WTC11 (cell line): Measurements from ENCODE around the gene SLC25A26. TPM values are rescaled to one million over a fixed set of nuclear protein-coding genes. Genes with fewer than 3 reads are reported as not detected.

ENCODE experiments used
- ATAC-seq: fragments of 200-7000 bp; cut with Tn5 transposase; 2 replicates; pipeline ENCODE4 v1.10.0; 2021; ENCODE audit warnings: mild to moderate bottlenecking, moderate library complexity
- CTCF ChIA-PET: fragments of 300-600 bp; sonication (Branson Sonifier 250); formaldehyde crosslinking; loops from one replicate; lab custom pipeline; 2021; ENCODE audit warnings: antibody characterized with exemption; lab: Charles Lee
- POLR2A ChIA-PET: fragments of 350-600 bp; sonication (Branson Sonifier 250); formaldehyde crosslinking; loops from one replicate; lab custom pipeline; 2021; ENCODE audit warnings: antibody characterized with exemption; lab: Charles Lee
- DNase-seq: peaks from one replicate; pipeline ENCODE4 v3.0.0; 2021; ENCODE audit warnings: low spot score
- H3K27ac Mint-ChIP-seq: 2 replicates; pipeline ENCODE4 v1.8.0; 2021; ENCODE audit warnings: mixed read lengths
- H3K27me3 Mint-ChIP-seq: 2 replicates; pipeline ENCODE4 v1.8.0; 2021; ENCODE audit warnings: low read depth, mild to moderate bottlenecking, moderate library complexity, mixed read lengths
- H3K36me3 Mint-ChIP-seq: 2 replicates; pipeline ENCODE4 v1.8.0; 2021; ENCODE audit warnings: mixed read lengths
- H3K4me1 Mint-ChIP-seq: 2 replicates; pipeline ENCODE4 v1.8.0; 2022; ENCODE audit warnings: mixed read lengths
- H3K4me3 Mint-ChIP-seq: 2 replicates; pipeline ENCODE4 v1.8.0; 2021; ENCODE audit warnings: mild to moderate bottlenecking, moderate library complexity, mixed read lengths
- H3K9me3 Mint-ChIP-seq: 2 replicates; pipeline ENCODE4 v1.8.0; 2021; ENCODE audit warnings: mixed read lengths
- AFF4 ChIP-seq: sonication (generic); formaldehyde crosslinking; IDR thresholded peaks from 2 replicates; pipeline ENCODE4 v1.8.1; 2023; ENCODE audit warnings: mild to moderate bottlenecking, missing genetic modification reagents, borderline replicate concordance
- ATF1 ChIP-seq: sonication (generic); formaldehyde crosslinking; IDR thresholded peaks from 2 replicates; pipeline ENCODE4 v1.8.1; 2023; ENCODE audit warnings: mild to moderate bottlenecking, moderate library complexity, missing genetic modification reagents
- CBFB ChIP-seq: sonication (generic); formaldehyde crosslinking; IDR thresholded peaks from 2 replicates; pipeline ENCODE4 v1.8.1; 2022; ENCODE audit warnings: mild to moderate bottlenecking, low read depth, missing genetic modification reagents
- CREB1 ChIP-seq: sonication (generic); formaldehyde crosslinking; IDR thresholded peaks from 2 replicates; pipeline ENCODE4 v1.8.0; 2023; ENCODE audit warnings: mild to moderate bottlenecking, missing genetic modification reagents
- E2F5 ChIP-seq: sonication (generic); formaldehyde crosslinking; IDR thresholded peaks from 2 replicates; pipeline ENCODE4 v1.8.1; 2022; ENCODE audit warnings: mild to moderate bottlenecking, moderate library complexity, missing genetic modification reagents
- EMX1 ChIP-seq: fragments of 250-450 bp; sonication (Bioruptor Pico); IDR thresholded peaks from 2 replicates; pipeline ENCODE4 v1.8.0; 2021; ENCODE audit warnings: mild to moderate bottlenecking
- ESRRA ChIP-seq: sonication (generic); formaldehyde crosslinking; IDR thresholded peaks from 2 replicates; pipeline ENCODE4 v1.8.1; 2022; ENCODE audit warnings: mild to moderate bottlenecking, missing genetic modification reagents, borderline replicate concordance
- FOXK1 ChIP-seq: sonication (generic); formaldehyde crosslinking; IDR thresholded peaks from 2 replicates; pipeline ENCODE4 v1.8.0; 2022; ENCODE audit warnings: mild to moderate bottlenecking, moderate library complexity, missing genetic modification reagents
- GRHL2 ChIP-seq: fragments of 250-450 bp; sonication (Bioruptor Pico); IDR thresholded peaks from 2 replicates; pipeline ENCODE4 v1.8.0; 2022; ENCODE audit warnings: mild to moderate bottlenecking, moderate library complexity; ENCODE audit not compliant: insufficient replicate concordance, severe bottlenecking
- HMGA2 ChIP-seq: fragments of 250-450 bp; sonication (Bioruptor Pico); IDR thresholded peaks from 2 replicates; pipeline ENCODE4 v1.4.0; 2021; ENCODE audit warnings: mild to moderate bottlenecking, moderate library complexity
- JAZF1 ChIP-seq: fragments of 250-450 bp; sonication (Bioruptor Pico); IDR thresholded peaks from 2 replicates; pipeline ENCODE4 v1.9.0; 2021; ENCODE audit warnings: moderate library complexity, mild to moderate bottlenecking, inconsistent platforms
- MYBL2 ChIP-seq: sonication (generic); formaldehyde crosslinking; IDR thresholded peaks from 2 replicates; pipeline ENCODE4 v1.8.1; 2023; ENCODE audit warnings: mild to moderate bottlenecking, moderate library complexity, missing genetic modification reagents
- RORB ChIP-seq: fragments of 250-450 bp; sonication (Bioruptor Pico); IDR thresholded peaks from 2 replicates; pipeline ENCODE4 v1.9.0; 2021; ENCODE audit warnings: mild to moderate bottlenecking
- SP1 ChIP-seq: sonication (generic); formaldehyde crosslinking; conservative IDR thresholded peaks from 2 replicates; pipeline ENCODE4 v1.8.1; 2022; ENCODE audit warnings: missing genetic modification reagents
- TCF7 ChIP-seq: sonication (generic); formaldehyde crosslinking; IDR thresholded peaks from 2 replicates; pipeline ENCODE4 v1.8.0; 2022; ENCODE audit warnings: mild to moderate bottlenecking, low read depth, missing genetic modification reagents, moderate library complexity
- TP53 ChIP-seq: sonication (generic); formaldehyde crosslinking; IDR thresholded peaks from 2 replicates; pipeline ENCODE4 v1.8.1; 2023; ENCODE audit warnings: mild to moderate bottlenecking, missing genetic modification reagents
- ZNF232 ChIP-seq: sonication (generic); formaldehyde crosslinking; IDR thresholded peaks from 2 replicates; pipeline ENCODE4 v1.8.0; 2022; ENCODE audit warnings: mild to moderate bottlenecking, missing genetic modification reagents
- total RNA-seq: library from RNA; stranded (reverse); gene quantifications from 3 replicates; pipeline ENCODE4 v1.2.3, GENCODE V29; 2021
- TF ChIP-seq, protein P1 (sequence below): sonication (generic); formaldehyde crosslinking; IDR thresholded peaks from 2 replicates; pipeline ENCODE4 v1.8.0; 2022; ENCODE audit warnings: mild to moderate bottlenecking, missing genetic modification reagents
- TF ChIP-seq, protein P2 (sequence below): fragments of 250-450 bp; sonication (Bioruptor Pico); IDR thresholded peaks from 2 replicates; pipeline ENCODE4 v1.9.0; 2021; ENCODE audit warnings: moderate library complexity, mild to moderate bottlenecking, inconsistent platforms, borderline replicate concordance
- TF ChIP-seq, protein P3 (sequence below): sonication (generic); formaldehyde crosslinking; IDR thresholded peaks from 2 replicates; pipeline ENCODE4 v1.8.1; 2022; ENCODE audit warnings: low read depth, missing genetic modification reagents, borderline replicate concordance

The SLC25A26 gene
- total RNA-seq, 1 experiment from 2014 or later, result 29.1 TPM

DNA sequence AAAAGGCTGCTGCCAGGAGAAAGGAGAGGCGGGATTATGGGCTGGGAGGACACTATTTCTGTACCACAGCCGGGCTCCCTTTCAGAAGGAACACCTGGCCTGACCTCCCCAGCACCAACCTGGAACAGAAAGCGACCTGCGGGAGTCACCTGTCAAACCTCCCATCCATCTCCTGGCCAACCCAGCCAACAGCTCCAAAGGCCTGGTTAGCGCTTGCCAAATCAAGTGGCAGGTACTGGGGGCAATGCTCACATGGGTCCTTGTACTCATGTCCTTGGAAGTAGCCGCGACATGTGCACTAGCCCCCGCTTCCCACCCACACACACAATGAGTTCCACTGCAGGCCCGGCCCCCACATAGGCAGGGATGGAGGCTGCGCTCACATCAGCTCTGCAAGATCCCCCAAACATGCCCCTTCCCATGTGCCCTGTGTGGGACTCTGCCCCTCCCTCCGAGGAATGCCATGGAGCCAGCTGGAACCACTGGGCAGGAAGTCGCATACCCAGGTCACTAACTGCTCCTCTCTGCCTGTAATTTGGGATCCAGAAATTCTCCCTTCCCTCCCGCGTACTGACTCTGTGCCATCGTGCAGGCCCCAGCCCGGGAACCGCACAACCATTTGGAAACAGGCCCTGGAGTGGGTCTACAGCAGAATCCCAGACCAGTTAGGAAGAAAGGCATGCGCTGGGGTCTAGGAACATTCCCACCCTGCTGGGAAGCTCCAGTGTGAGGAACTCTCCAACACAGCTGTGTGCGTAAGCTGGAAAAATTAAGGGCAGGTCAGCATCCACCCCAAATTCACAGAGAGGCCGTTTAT, 181.1 kb downstream of the SLC25A26 start:
- Mint-ChIP-seq H3K4me3 (no peak overlapping the region), H3K36me3 (peaks cover 78% of the 10 kb centered on the region), H3K4me1 (peaks cover 28% of the 10 kb centered on the region), H3K9me3 (no peaks in the 10 kb centered on the region), H3K27ac (peak overlapping the region; percentile 77), H3K27me3 (no peaks in the 10 kb centered on the region)
- ChIA-PET POLR2A (interaction anchor here (1.0 kb wide), 1 partner anchor 102 kb away, joined by 3 read pairs; no protein-coding TSS in a partner anchor), CTCF (interaction anchor here (0.6 to 3.5 kb wide), 4 partner anchors 24 to 420 kb away, joined by 3 to 13 read pairs (median 6); no protein-coding TSS in a partner anchor)
- ATAC-seq, result peak; percentile 7; the same call in 1 of the 2 replicates
- no peak for DNase-seq
- TF ChIP-seq EMX1 (CRISPR knock-in tag) (no peak), RORB (CRISPR knock-in tag) (no peak)
- TF ChIP-seq, protein P1, sequence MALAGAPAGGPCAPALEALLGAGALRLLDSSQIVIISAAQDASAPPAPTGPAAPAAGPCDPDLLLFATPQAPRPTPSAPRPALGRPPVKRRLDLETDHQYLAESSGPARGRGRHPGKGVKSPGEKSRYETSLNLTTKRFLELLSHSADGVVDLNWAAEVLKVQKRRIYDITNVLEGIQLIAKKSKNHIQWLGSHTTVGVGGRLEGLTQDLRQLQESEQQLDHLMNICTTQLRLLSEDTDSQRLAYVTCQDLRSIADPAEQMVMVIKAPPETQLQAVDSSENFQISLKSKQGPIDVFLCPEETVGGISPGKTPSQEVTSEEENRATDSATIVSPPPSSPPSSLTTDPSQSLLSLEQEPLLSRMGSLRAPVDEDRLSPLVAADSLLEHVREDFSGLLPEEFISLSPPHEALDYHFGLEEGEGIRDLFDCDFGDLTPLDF (CRISPR knock-in tag), result no peak

- POLR2A ChIA-PET, result interaction anchor here (1.0 kb wide), 1 partner anchor 101 kb away, joined by 3 read pairs; no protein-coding TSS in a partner anchor
- Mint-ChIP-seq H3K27ac (peak overlapping the region; percentile 77), H3K4me3 (no peak overlapping the region), H3K4me1 (peaks cover 29% of the 10 kb centered on the region), H3K27me3 (no peaks in the 10 kb centered on the region), H3K36me3 (peaks cover 78% of the 10 kb centered on the region), H3K9me3 (no peaks in the 10 kb centered on the region)
- ATAC-seq (no peak), DNase-seq (no peak)
- CTCF ChIA-PET, result interaction anchor here (0.6 to 3.5 kb wide), 4 partner anchors 25 to 420 kb away, joined by 3 to 13 read pairs (median 6); no protein-coding TSS in a partner anchor
- TF ChIP-seq, protein P2, sequence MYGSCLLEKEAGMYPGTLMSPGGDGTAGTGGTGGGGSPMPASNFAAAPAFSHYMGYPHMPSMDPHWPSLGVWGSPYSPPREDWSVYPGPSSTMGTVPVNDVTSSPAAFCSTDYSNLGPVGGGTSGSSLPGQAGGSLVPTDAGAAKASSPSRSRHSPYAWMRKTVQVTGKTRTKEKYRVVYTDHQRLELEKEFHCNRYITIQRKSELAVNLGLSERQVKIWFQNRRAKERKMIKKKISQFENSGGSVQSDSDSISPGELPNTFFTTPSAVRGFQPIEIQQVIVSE (CRISPR knock-in tag), result no peak
- TF ChIP-seq CREB1 (no peak), GRHL2 (CRISPR knock-in tag) (no peak), MYBL2 (CRISPR knock-in tag) (no peak), TCF7 (CRISPR knock-in tag) (no peak), TP53 (no peak)
Measured at GRCh38 chr3:66402596-66403290, 181.9 kb downstream of the SLC25A26 start.

DNA sequence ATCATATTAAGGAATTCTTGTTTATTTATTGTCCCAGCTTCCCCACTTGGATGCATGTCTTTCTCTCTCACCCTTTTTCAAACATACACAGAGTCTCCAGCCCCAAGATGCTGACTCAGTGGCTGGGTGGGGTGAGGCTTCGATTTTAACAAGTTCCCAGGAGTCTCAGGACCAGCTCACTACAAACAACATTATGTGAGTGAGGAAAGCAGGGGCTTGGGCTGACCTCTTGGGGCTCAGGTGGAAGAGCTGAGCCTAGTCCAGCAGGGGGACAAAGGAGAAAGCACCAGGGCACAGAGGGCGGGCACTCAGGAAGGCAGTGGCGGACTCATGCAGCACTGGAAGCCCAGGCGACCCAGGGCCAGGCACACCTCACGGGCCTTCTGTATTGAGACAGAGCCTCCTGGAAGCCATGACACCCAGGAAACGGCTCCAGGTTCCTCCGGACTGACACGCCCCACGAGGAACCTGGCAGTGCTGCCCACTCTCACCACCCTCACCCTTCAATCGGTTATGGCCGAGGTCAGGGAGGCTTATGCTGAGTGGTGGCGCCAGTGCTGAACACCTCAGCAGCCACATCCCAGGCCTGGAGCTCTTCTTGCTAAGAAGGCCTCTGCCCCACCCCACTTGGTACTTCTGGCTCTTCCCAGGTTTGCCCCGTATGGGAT, 182.7 kb downstream of the SLC25A26 start:
- CTCF ChIA-PET, result interaction anchor here (2.3 to 3.5 kb wide), 2 partner anchors 26 to 419 kb away, joined by 8 to 13 read pairs; no protein-coding TSS in a partner anchor
- no peaks in the 10 kb centered on the region for H3K9me3 Mint-ChIP-seq
- H3K27me3 Mint-ChIP-seq, result no peaks in the 10 kb centered on the region
- ATAC-seq (no peak), DNase-seq (no peak)
- H3K4me1 Mint-ChIP-seq, result peaks cover 36% of the 10 kb centered on the region
- peaks cover 75% of the 10 kb centered on the region for H3K36me3 Mint-ChIP-seq
- no peak for TF ChIP-seq ESRRA (CRISPR knock-in tag)
- TF ChIP-seq SP1 (CRISPR knock-in tag), result no peak
- TF ChIP-seq AFF4 (CRISPR knock-in tag), result no peak
- TF ChIP-seq CBFB (CRISPR knock-in tag), result no peak
- TF ChIP-seq, protein P3, sequence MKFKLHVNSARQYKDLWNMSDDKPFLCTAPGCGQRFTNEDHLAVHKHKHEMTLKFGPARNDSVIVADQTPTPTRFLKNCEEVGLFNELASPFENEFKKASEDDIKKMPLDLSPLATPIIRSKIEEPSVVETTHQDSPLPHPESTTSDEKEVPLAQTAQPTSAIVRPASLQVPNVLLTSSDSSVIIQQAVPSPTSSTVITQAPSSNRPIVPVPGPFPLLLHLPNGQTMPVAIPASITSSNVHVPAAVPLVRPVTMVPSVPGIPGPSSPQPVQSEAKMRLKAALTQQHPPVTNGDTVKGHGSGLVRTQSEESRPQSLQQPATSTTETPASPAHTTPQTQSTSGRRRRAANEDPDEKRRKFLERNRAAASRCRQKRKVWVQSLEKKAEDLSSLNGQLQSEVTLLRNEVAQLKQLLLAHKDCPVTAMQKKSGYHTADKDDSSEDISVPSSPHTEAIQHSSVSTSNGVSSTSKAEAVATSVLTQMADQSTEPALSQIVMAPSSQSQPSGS (CRISPR knock-in tag), result no peak
- TF ChIP-seq JAZF1, result no peak
- no peak for TF ChIP-seq E2F5 (CRISPR knock-in tag)
- TF ChIP-seq ATF1 (CRISPR knock-in tag), result no peak
- no peak for TF ChIP-seq ZNF232 (CRISPR knock-in tag)
- no peak for TF ChIP-seq FOXK1 (CRISPR knock-in tag)
- TF ChIP-seq HMGA2 (CRISPR knock-in tag), result no peak
- no peak for TF ChIP-seq TP53
- POLR2A ChIA-PET, result no interaction called here
- H3K4me3 Mint-ChIP-seq, result no peak overlapping the region
- H3K27ac Mint-ChIP-seq, result peak overlapping the region; percentile 44
